ENCODE measurements around the gene RUBCN. TPM values are rescaled to one million over a fixed set of nuclear protein-coding genes. Genes with fewer than 3 reads are reported as not detected.

RUBCN gene
- polyA plus RNA-seq, 1 of the 3 experiments (the other 2 are of a cell fraction), result 14.9 TPM

DNA sequence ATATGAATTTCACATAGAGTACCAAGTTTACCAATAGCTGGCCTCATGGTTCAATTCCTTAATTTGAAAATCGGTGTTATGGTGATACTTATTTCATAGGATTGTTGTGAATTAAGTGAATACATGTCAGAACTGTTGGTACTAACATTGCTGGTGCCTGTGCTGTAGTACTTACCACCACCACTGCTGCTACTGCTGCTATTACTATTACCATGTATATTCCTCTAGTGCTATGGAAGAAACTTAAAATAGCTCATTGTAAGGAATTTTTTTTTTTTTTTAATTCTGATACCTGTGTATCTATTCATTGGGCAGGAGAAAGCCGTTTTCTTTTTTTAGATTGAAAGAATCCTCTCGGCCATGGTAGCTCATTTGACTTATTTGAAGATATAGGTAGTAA, 16.6 kb upstream of the RUBCN start:
- peaks cover 0 to 10% of the 10 kb centered on the region in 2 experiments; a peak in 3 of 4 replicates for H3K4me1 ChIP-seq (ENCODE audit: control insufficient read depth in 1 of 2, insufficient read depth in 2 of 2, low read depth in 1 of 2, low read length in 1 of 2)
- H3K27me3 ChIP-seq (ENCODE audit: insufficient read depth), result no peaks in the 10 kb centered on the region
- H3K79me2 ChIP-seq (ENCODE audit: insufficient read depth), result peaks cover 74% of the 10 kb centered on the region
- H3K9ac ChIP-seq, result no peak overlapping the region
- no peaks in the 10 kb centered on the region for H3K9me2 ChIP-seq
- no peak overlapping the region for H3K4me3 ChIP-seq (ENCODE audit: low read depth in 2 of 2, low read length in 1 of 2)
- ChIA-PET CTCF (interaction anchor here (1.4 to 1.7 kb wide), 2 partner anchors 17 to 80 kb away, joined by 3 to 5 read pairs; no protein-coding TSS in a partner anchor), POLR2A (no interaction called here)
- no peaks in the 10 kb centered on the region for H3K9me3 ChIP-seq
- no peak overlapping the region for H2AFZ ChIP-seq (ENCODE audit: low read depth)
- no peak overlapping the region for H3K27ac ChIP-seq (ENCODE audit: low read depth in 2 of 2, low read length in 1 of 2)
- peaks cover 9 to 11% of the 10 kb centered on the region in 2 experiments for H3K36me3 ChIP-seq (replicated peaks in 1 of 2; ENCODE audit: control insufficient read depth in 1 of 2, insufficient read depth in 2 of 2, low read length in 1 of 2)
- H3K4me2 ChIP-seq, result no peak overlapping the region
- DNase-seq, result peak; percentile 27
- H4K20me1 ChIP-seq (ENCODE audit: insufficient read depth), result peaks cover 45% of the 10 kb centered on the region
- WGBS (ENCODE audit: low lambda C conversion rate), result 90% methylated on average over 3 of the region's 3 CpGs
- TF ChIP-seq, protein P1, sequence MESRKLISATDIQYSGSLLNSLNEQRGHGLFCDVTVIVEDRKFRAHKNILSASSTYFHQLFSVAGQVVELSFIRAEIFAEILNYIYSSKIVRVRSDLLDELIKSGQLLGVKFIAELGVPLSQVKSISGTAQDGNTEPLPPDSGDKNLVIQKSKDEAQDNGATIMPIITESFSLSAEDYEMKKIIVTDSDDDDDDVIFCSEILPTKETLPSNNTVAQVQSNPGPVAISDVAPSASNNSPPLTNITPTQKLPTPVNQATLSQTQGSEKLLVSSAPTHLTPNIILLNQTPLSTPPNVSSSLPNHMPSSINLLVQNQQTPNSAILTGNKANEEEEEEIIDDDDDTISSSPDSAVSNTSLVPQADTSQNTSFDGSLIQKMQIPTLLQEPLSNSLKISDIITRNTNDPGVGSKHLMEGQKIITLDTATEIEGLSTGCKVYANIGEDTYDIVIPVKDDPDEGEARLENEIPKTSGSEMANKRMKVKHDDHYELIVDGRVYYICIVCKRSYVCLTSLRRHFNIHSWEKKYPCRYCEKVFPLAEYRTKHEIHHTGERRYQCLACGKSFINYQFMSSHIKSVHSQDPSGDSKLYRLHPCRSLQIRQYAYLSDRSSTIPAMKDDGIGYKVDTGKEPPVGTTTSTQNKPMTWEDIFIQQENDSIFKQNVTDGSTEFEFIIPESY (IDR thresholded peaks at IDR 0.05; ENCODE audit: borderline replicate concordance, low read depth), result no peak
- TF ChIP-seq FOXJ3 (CRISPR knock-in tag; IDR thresholded peaks at IDR 0.05) (no peak), RCOR1 (IDR thresholded peaks at IDR 0.05; ENCODE audit: low read length) (no peak), FOXM1 (IDR thresholded peaks at IDR 0.05; ENCODE audit: low read depth) (no peak), GATA2 (CRISPR knock-in tag; IDR thresholded peaks at IDR 0.05) (no peak)
- TF ChIP-seq, protein P2, sequence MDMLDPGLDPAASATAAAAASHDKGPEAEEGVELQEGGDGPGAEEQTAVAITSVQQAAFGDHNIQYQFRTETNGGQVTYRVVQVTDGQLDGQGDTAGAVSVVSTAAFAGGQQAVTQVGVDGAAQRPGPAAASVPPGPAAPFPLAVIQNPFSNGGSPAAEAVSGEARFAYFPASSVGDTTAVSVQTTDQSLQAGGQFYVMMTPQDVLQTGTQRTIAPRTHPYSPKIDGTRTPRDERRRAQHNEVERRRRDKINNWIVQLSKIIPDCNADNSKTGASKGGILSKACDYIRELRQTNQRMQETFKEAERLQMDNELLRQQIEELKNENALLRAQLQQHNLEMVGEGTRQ (IDR thresholded peaks at IDR 0.05; ENCODE audit: borderline replicate concordance, low read depth, low read length), result no peak
- TF ChIP-seq, protein P3, sequence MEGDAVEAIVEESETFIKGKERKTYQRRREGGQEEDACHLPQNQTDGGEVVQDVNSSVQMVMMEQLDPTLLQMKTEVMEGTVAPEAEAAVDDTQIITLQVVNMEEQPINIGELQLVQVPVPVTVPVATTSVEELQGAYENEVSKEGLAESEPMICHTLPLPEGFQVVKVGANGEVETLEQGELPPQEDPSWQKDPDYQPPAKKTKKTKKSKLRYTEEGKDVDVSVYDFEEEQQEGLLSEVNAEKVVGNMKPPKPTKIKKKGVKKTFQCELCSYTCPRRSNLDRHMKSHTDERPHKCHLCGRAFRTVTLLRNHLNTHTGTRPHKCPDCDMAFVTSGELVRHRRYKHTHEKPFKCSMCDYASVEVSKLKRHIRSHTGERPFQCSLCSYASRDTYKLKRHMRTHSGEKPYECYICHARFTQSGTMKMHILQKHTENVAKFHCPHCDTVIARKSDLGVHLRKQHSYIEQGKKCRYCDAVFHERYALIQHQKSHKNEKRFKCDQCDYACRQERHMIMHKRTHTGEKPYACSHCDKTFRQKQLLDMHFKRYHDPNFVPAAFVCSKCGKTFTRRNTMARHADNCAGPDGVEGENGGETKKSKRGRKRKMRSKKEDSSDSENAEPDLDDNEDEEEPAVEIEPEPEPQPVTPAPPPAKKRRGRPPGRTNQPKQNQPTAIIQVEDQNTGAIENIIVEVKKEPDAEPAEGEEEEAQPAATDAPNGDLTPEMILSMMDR (IDR thresholded peaks at IDR 0.05), result peak; percentile 26; the same call in 1 of the 2 replicates
- H3F3A ChIP-seq (replicated peaks; ENCODE audit: insufficient read depth), result peaks cover 40% of the 10 kb centered on the region

DNA sequence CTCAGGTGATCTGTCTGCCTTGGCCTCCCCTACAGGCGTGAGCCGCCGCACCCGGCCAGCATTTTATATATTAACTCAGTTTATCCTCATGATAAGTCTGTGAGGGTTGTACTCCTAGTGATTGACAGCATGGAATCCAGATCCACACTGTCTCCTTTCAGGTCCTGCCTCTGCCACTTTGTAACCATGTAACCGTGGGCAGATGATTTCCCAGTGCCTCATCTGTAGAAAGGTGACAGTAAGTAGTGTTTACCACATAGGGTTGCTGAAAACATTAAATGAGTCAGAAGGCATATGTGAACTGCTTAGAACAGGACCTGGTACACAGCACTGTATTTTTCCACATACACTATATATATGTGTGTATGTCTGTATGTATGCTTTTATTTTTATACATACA, 15.4 kb upstream of the RUBCN start:
- TF ChIP-seq MEF2A (IDR thresholded peaks at IDR 0.05; ENCODE audit: borderline replicate concordance, low read depth) (no peak), RAD21 (IDR thresholded peaks at IDR 0.05; ENCODE audit: low read length) (no peak), FOSL2 (IDR thresholded peaks at IDR 0.05; ENCODE audit: borderline replicate concordance, low read depth) (no peak), GABPA (IDR thresholded peaks at IDR 0.05; ENCODE audit: low read depth) (no peak), MXI1 (IDR thresholded peaks at IDR 0.05; ENCODE audit: low read depth, low read length) (no peak), SMC3 (IDR thresholded peaks at IDR 0.05; ENCODE audit: low read depth, low read length) (no peak)
- TF ChIP-seq, protein P3 (IDR thresholded peaks at IDR 0.05), result no peak
- 89% methylated on average over 5 of the region's 5 CpGs for WGBS (ENCODE audit: low lambda C conversion rate)
- H3K4me1 ChIP-seq (ENCODE audit: control insufficient read depth in 1 of 2, insufficient read depth in 2 of 2, low read depth in 1 of 2, low read length in 1 of 2), result peaks cover 0 to 10% of the 10 kb centered on the region in 2 experiments; a peak in 3 of 4 replicates
- peaks cover 45% of the 10 kb centered on the region for H4K20me1 ChIP-seq (ENCODE audit: insufficient read depth)
- ChIA-PET CTCF (no interaction called here), POLR2A (no interaction called here)
- H3K27ac ChIP-seq (ENCODE audit: low read depth in 2 of 2, low read length in 1 of 2), result peak overlapping the region in 1 of 2 experiments; percentile 91; a peak in 1 of 4 replicates
- peaks cover 63% of the 10 kb centered on the region for H3K79me2 ChIP-seq (ENCODE audit: insufficient read depth)
- H3K9me3 ChIP-seq, result no peaks in the 10 kb centered on the region
- peaks cover 4 to 6% of the 10 kb centered on the region in 2 experiments for H3K36me3 ChIP-seq (replicated peaks in 1 of 2; ENCODE audit: control insufficient read depth in 1 of 2, insufficient read depth in 2 of 2, low read length in 1 of 2)
- peaks cover 42% of the 10 kb centered on the region for H3F3A ChIP-seq (replicated peaks; ENCODE audit: insufficient read depth)
- peak overlapping the region; percentile 76 for H3K4me2 ChIP-seq
- H3K9me2 ChIP-seq, result no peaks in the 10 kb centered on the region
- no peak overlapping the region for H2AFZ ChIP-seq (ENCODE audit: low read depth)
- H3K4me3 ChIP-seq (ENCODE audit: low read depth in 2 of 2, low read length in 1 of 2), result peak overlapping the region; percentile 75 to 77; a peak in 3 of 4 replicates
- H3K27me3 ChIP-seq (ENCODE audit: insufficient read depth), result no peaks in the 10 kb centered on the region
- peak overlapping the region; percentile 82; the same call in 1 of the 2 replicates for H3K9ac ChIP-seq
- DNase-seq, result no peak

Data from SK-N-SH (cell line).